ENCODE measurements around the gene IFIT3.
"Not testable (repeated sequence)": the region's sequence is repeated elsewhere in the genome, so short reads cannot be mapped to it uniquely, and the experiment has no call there.

DNA sequence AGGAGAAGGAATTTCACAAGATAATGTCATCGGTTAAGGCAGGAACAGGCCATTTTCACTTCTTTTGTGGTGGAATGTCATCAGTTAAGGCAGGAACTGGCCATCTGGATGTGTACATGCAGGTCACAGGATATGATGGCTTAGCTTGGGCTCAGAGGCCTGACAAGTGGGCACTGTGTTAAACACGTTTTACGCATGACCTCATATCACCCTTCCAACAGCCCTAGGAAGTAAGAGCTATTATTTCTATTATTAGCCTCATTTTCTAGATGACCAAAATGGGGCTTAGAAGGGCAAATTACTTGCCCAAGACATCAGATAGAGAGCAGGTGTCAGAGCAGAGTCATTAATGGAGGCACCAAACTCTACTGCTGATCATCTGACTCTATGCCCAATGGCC is 2.2 kb downstream of the IFIT3 start:
- TF ChIP-seq RXRA (IDR thresholded peaks at IDR 0.05; ENCODE audit: insufficient read depth, low read depth, low read length); GABPA (IDR thresholded peaks at IDR 0.05; ENCODE audit: borderline replicate concordance, insufficient read depth, low read length); POLR2A (IDR thresholded peaks at IDR 0.05; ENCODE audit: control extremely low read depth in 1 of 2, low read depth in 2 of 2, low read length in 2 of 2); POLR2AphosphoS5 (IDR thresholded peaks at IDR 0.05; ENCODE audit: low read depth, low read length); CHD1 (IDR thresholded peaks at IDR 0.05; ENCODE audit: low read depth, low read length); EP300 (IDR thresholded peaks at IDR 0.05; ENCODE audit: borderline replicate concordance in 1 of 2, low read depth in 2 of 2, low read length in 2 of 2); EZH2 (IDR thresholded peaks at IDR 0.05; ENCODE audit: low read depth, low read length, severe bottlenecking); ASH2L (IDR thresholded peaks at IDR 0.05; ENCODE audit: low read length); YY1 (IDR thresholded peaks at IDR 0.05; ENCODE audit: low read depth, low read length); SIRT6 (IDR thresholded peaks at IDR 0.05; ENCODE audit: low read length): not testable (repeated sequence)
- TF ChIP-seq, protein P1, sequence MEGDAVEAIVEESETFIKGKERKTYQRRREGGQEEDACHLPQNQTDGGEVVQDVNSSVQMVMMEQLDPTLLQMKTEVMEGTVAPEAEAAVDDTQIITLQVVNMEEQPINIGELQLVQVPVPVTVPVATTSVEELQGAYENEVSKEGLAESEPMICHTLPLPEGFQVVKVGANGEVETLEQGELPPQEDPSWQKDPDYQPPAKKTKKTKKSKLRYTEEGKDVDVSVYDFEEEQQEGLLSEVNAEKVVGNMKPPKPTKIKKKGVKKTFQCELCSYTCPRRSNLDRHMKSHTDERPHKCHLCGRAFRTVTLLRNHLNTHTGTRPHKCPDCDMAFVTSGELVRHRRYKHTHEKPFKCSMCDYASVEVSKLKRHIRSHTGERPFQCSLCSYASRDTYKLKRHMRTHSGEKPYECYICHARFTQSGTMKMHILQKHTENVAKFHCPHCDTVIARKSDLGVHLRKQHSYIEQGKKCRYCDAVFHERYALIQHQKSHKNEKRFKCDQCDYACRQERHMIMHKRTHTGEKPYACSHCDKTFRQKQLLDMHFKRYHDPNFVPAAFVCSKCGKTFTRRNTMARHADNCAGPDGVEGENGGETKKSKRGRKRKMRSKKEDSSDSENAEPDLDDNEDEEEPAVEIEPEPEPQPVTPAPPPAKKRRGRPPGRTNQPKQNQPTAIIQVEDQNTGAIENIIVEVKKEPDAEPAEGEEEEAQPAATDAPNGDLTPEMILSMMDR (IDR thresholded peaks at IDR 0.05; ENCODE audit: control extremely low read depth in 1 of 3, insufficient read depth in 1 of 3, low read depth in 1 of 3, low read length in 3 of 3): not testable (repeated sequence)
- TF ChIP-seq, protein P2, sequence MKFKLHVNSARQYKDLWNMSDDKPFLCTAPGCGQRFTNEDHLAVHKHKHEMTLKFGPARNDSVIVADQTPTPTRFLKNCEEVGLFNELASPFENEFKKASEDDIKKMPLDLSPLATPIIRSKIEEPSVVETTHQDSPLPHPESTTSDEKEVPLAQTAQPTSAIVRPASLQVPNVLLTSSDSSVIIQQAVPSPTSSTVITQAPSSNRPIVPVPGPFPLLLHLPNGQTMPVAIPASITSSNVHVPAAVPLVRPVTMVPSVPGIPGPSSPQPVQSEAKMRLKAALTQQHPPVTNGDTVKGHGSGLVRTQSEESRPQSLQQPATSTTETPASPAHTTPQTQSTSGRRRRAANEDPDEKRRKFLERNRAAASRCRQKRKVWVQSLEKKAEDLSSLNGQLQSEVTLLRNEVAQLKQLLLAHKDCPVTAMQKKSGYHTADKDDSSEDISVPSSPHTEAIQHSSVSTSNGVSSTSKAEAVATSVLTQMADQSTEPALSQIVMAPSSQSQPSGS (IDR thresholded peaks at IDR 0.05; ENCODE audit: low read length): not testable (repeated sequence)
- TF ChIP-seq, protein P3, sequence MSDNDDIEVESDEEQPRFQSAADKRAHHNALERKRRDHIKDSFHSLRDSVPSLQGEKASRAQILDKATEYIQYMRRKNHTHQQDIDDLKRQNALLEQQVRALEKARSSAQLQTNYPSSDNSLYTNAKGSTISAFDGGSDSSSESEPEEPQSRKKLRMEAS (IDR thresholded peaks at IDR 0.05): not testable (repeated sequence)
